Hepatocyte (in vitro differentiated cells): Measurements from ENCODE around the gene FAM135A. TPM values are rescaled to one million over a fixed set of nuclear protein-coding genes. Genes with fewer than 3 reads are reported as not detected.

ENCODE experiments used
- DNase-seq: peaks from one replicate; pipeline ENCODE4 v3.0.0-alpha.2; 2016; ENCODE audit warnings: low spot score
- H2AFZ ChIP-seq: fragments of 200-600 bp; sonication (generic); 2 replicates; pipeline ENCODE4 v1.6.0; 2016; ENCODE audit warnings: antibody characterized with exemption, mild to moderate bottlenecking
- H3K27ac ChIP-seq: fragments of 200-600 bp; sonication (generic); 2 replicates; pipeline ENCODE4 v1.5.1; 2016; ENCODE audit warnings: mild to moderate bottlenecking
- H3K27me3 ChIP-seq: fragments of 200-600 bp; sonication (generic); 2 replicates; pipeline ENCODE4 v1.6.1; 2016
- H3K36me3 ChIP-seq: fragments of 200-600 bp; sonication (generic); replicated peaks from 2 replicates; pipeline ENCODE4 v1.5.1; 2016; ENCODE audit warnings: low read depth; ENCODE audit not compliant: insufficient read depth
- H3K4me1 ChIP-seq: fragments of 200-600 bp; sonication (generic); 2 replicates; pipeline ENCODE4 v1.5.1; 2016; ENCODE audit warnings: mild to moderate bottlenecking, moderate library complexity; ENCODE audit not compliant: insufficient read depth
- H3K4me2 ChIP-seq: fragments of 200-600 bp; sonication (generic); 2 replicates; pipeline ENCODE4 v1.6.0; 2016
- H3K4me3 ChIP-seq: fragments of 200-600 bp; sonication (generic); 2 replicates; pipeline ENCODE4 v1.5.1; 2016; ENCODE audit warnings: mild to moderate bottlenecking
- H3K79me2 ChIP-seq: fragments of 200-600 bp; sonication (generic); 2 replicates; pipeline ENCODE4 v1.6.0; 2017; ENCODE audit warnings: mild to moderate bottlenecking
- H3K9me2 ChIP-seq: fragments of 200-600 bp; sonication (generic); replicated peaks from 2 replicates; pipeline ENCODE4 v1.6.0; 2017; ENCODE audit warnings: mild to moderate bottlenecking; ENCODE audit not compliant: insufficient read depth
- H3K9me3 ChIP-seq: fragments of 200-600 bp; sonication (generic); 2 replicates; pipeline ENCODE4 v1.5.1; 2016; ENCODE audit warnings: low read depth, mild to moderate bottlenecking
- H4K20me1 ChIP-seq: fragments of 200-600 bp; sonication (generic); 2 replicates; pipeline ENCODE4 v1.6.0; 2016; ENCODE audit warnings: mild to moderate bottlenecking; ENCODE audit not compliant: insufficient read depth, poor library complexity, severe bottlenecking
- EZH2 ChIP-seq: fragments of 200-600 bp; sonication (generic); IDR thresholded peaks from 2 replicates; pipeline ENCODE4 v1.6.1; 2016; ENCODE audit warnings: antibody characterized with exemption, mild to moderate bottlenecking, borderline replicate concordance
- EZH2phosphoT487 ChIP-seq: fragments of 200-600 bp; sonication (generic); IDR thresholded peaks from one replicate; pipeline ENCODE4 v1.6.1; 2018; ENCODE audit warnings: antibody characterized with exemption, mild to moderate bottlenecking, low read depth, moderate library complexity; ENCODE audit not compliant: unreplicated experiment, severe bottlenecking
- WGBS: methylation state at CpG from one replicate; pipeline ENCODE4 v1.1.6; 2016; ENCODE audit warnings: low lambda C conversion rate; ENCODE audit errors: missing lambda C conversion rate; 5-methylcytosine and 5-hydroxymethylcytosine counted together
- polyA plus RNA-seq: library from polyadenylated mRNA; unstranded; fragments of >200 nt; fragmentation: Nextera tagmentation; extraction: Ambion mirVana; gene quantifications from 2 replicates; pipeline ENCODE4 v1.2.1, GENCODE V29; 2016
- total RNA-seq: library from RNA; depleted of rRNA; stranded (reverse); fragments of >200 nt; gene quantifications from 2 replicates; pipeline ENCODE4 v1.2.3, GENCODE V29; 2014
- TF ChIP-seq, protein P1 (sequence below): fragments of 200-600 bp; sonication (generic); IDR thresholded peaks from 2 replicates; pipeline ENCODE4 v1.5.1; 2016; ENCODE audit warnings: antibody characterized with exemption, mild to moderate bottlenecking; ENCODE audit not compliant: poor library complexity

FAM135A gene
- 62.4 and 78.4 TPM in 2 replicates for total RNA-seq
- polyA plus RNA-seq, result 17.2 and 19.0 TPM in 2 replicates

DNA sequence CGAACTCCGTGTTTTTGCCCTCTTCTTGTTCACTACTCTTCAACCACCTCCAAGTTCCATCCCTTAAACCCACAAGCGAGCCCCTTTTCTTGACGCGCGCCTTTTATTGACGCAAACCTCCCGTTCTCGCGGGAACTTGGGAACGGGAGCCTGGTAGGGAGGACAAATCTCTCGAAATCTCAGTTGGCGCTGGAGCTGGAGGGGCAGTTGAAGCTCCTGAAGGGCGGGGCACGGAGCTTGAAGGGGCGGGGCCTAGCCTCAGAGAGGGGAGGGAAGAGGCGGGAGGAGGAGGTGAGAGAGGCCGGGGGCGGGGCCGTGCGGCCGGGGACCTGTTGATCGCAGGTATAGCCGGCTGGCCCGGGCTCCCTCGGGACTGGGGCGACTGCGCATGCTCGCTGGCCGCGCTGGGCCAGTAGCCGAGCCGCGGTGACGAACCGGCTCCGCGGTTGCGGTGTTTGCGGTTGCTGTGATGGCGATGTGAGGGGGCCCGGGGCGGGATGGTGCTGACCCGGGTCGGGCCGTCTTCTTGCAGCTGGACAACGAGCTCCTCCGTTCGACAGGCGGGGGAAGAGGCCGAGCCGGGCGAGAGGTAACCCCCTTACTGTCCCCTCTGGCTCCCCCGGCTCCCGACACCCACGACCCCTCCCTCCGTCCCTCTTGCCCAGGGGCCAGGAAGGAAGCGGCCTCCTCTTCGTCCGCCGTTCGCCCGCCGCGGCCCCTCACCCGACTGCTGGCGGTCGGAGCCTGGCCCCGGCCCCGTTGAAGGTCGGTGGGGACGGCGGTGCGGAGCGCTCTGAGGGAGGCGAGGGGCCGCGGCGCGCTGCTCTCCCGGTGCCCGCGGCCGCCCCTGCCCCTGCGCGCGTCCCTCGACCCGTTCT lies at the start of gene FAM135A:
Gene FAM135A, plus strand, starts transcription at position 395 of the 878 bp plus-strand sequence. CDS start 14,835 bp downstream, outside the sequence.
- H3K27me3 ChIP-seq, result no peaks in the 10 kb centered on the region
- peak; percentile 100 for DNase-seq
- H3K4me1 ChIP-seq, result peaks cover 5% of the 10 kb centered on the region
- TF ChIP-seq, protein P1, sequence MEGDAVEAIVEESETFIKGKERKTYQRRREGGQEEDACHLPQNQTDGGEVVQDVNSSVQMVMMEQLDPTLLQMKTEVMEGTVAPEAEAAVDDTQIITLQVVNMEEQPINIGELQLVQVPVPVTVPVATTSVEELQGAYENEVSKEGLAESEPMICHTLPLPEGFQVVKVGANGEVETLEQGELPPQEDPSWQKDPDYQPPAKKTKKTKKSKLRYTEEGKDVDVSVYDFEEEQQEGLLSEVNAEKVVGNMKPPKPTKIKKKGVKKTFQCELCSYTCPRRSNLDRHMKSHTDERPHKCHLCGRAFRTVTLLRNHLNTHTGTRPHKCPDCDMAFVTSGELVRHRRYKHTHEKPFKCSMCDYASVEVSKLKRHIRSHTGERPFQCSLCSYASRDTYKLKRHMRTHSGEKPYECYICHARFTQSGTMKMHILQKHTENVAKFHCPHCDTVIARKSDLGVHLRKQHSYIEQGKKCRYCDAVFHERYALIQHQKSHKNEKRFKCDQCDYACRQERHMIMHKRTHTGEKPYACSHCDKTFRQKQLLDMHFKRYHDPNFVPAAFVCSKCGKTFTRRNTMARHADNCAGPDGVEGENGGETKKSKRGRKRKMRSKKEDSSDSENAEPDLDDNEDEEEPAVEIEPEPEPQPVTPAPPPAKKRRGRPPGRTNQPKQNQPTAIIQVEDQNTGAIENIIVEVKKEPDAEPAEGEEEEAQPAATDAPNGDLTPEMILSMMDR, result no peak
- TF ChIP-seq EZH2 (no peak), EZH2phosphoT487 (no peak)
- no peaks in the 10 kb centered on the region for H4K20me1 ChIP-seq
- H3K4me3 ChIP-seq, result peak within 1 kb of the TSS; percentile 87
- H3K4me2 ChIP-seq, result peak within 1 kb of the TSS; percentile 86
- peak within 1 kb of the TSS; percentile 88 for H3K27ac ChIP-seq
- 2% methylated on average over 24 of the region's 89 CpGs for WGBS
- H2AFZ ChIP-seq, result peak within 1 kb of the TSS; percentile 95
- H3K79me2 ChIP-seq, result peaks cover 47% of the 10 kb centered on the region
- H3K9me3 ChIP-seq, result no peaks in the 10 kb centered on the region
- no peaks in the 10 kb centered on the region for H3K36me3 ChIP-seq
- H3K9me2 ChIP-seq, result no peaks in the 10 kb centered on the region

DNA sequence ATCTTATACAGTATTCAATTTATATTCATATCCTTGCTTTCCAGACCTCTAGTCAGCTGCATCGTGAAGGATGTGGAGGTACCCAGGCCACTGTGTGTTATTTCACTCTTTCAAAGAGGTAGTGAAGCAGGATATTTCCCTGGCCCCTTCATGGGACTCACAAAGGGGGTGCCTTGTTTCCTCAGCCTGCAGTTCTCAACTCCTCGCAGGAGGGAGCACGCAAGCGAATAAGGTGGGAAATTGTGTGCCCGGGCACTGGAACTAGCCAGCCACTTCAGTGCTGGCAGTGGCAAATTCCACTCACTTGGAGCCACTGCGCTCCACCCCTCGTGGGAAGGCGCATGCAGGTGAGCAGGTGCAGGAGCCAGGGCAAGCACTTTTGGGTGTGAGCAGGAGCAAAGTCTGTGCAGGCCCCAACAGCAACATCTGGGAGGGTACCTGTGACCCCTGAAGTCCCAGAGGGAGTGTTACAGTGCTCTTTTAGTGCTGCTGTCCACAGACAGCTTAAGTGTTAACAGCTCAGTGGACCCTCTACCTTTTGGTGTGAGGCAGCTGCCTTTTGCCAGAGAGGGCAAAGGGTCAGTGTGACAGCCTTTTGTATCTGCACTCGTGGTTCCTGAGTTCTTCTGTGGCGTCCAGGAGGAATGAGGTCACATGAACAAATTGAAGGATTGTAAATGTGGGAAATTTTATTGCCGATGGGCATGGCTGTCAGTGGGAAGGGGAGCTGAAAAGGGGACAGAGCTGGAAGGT lies 49.4 kb upstream of the FAM135A start:
- H3K27ac ChIP-seq, result no peak overlapping the region
- H4K20me1 ChIP-seq, result no peaks in the 10 kb centered on the region
- no peaks in the 10 kb centered on the region for H3K9me2 ChIP-seq
- TF ChIP-seq, protein P1, result no peak
- TF ChIP-seq EZH2phosphoT487 (no peak), EZH2 (no peak)
- no peak overlapping the region for H3K4me2 ChIP-seq
- no peaks in the 10 kb centered on the region for H3K9me3 ChIP-seq
- H3K4me3 ChIP-seq, result no peak overlapping the region
- 88% methylated on average over 11 of the region's 11 CpGs for WGBS
- no peaks in the 10 kb centered on the region for H3K36me3 ChIP-seq
- H2AFZ ChIP-seq, result no peak overlapping the region
- peaks cover 4% of the 10 kb centered on the region for H3K27me3 ChIP-seq
- H3K79me2 ChIP-seq, result no peaks in the 10 kb centered on the region
- no peak for DNase-seq
- no peaks in the 10 kb centered on the region for H3K4me1 ChIP-seq

DNA sequence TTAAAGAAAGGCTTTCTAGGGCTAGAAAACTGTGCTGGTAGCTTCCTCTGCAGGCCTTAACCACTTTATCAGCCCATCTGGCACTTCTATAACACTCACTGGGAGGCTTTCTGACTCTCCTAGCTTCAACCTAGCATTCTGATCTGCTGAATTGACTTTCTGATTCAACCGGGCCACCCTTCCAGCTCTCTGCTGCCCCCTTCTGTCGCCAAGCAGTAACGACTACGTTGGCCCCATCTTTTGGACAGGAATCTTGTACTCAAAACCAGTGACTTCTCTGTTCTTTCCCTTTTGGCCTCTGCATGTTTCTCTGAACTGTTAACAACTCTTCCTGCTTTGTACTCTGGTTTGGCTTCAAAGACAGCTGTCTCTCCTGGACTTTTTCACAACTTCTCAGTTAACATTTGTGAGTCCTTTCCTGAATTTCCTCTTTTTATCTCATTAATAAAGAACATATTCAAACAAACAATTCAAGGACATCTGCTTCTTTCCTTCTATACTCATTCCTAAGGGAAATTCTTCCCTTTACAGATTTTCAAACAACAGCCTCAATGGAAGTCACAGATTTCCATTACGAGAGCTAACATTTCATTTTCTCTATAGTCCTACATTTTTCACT lies 43.9 kb upstream of the FAM135A start:
- H3K9me3 ChIP-seq, result no peaks in the 10 kb centered on the region
- H2AFZ ChIP-seq, result no peak overlapping the region
- no peak overlapping the region for H3K4me3 ChIP-seq
- no peak overlapping the region for H3K4me2 ChIP-seq
- no peak overlapping the region for H3K27ac ChIP-seq
- peak; percentile 75 for DNase-seq
- H4K20me1 ChIP-seq, result no peaks in the 10 kb centered on the region
- H3K4me1 ChIP-seq, result no peaks in the 10 kb centered on the region
- WGBS, result 15% methylated on average over 5 of the region's 5 CpGs
- peaks cover 4% of the 10 kb centered on the region for H3K27me3 ChIP-seq
- H3K36me3 ChIP-seq, result no peaks in the 10 kb centered on the region
- H3K9me2 ChIP-seq, result no peaks in the 10 kb centered on the region
- TF ChIP-seq EZH2phosphoT487, result no peak
- TF ChIP-seq, protein P1, result peak; percentile 84
- no peaks in the 10 kb centered on the region for H3K79me2 ChIP-seq
